Activated CD8-positive, alpha-beta memory T cell treated with anti-CD3 and anti-CD28 coated beads, Interleukin-2, amount 10 ng/mL, durations not matched to agents 7 days and 5 days (primary cell): Measurements from ENCODE around the gene SLCO3A1. TPM values are rescaled to one million over a fixed set of nuclear protein-coding genes. Genes with fewer than 3 reads are reported as not detected.
A peak's percentile ranks its signal among the peaks of the same experiment; 100 is the strongest.

Experiments used
- ATAC-seq: fragments of 150-1000 bp; cut with Tn5 transposase; one replicate; pipeline ENCODE4 v1.10.0; 2021; ENCODE audit warnings: moderate library complexity
- CTCF ChIA-PET: fragments of 350-600 bp; sonication (Branson Sonifier 250); formaldehyde crosslinking; loops from one replicate; lab custom pipeline; 2021; ENCODE audit warnings: antibody characterized with exemption; lab: Charles Lee
- DNase-seq: peaks from one replicate; pipeline ENCODE4 v3.0.0-alpha.2; 2020
- H3K27ac Mint-ChIP-seq: one replicate; pipeline ENCODE4 v1.8.0; 2021; ENCODE audit warnings: mild to moderate bottlenecking, mixed read lengths
- H3K27me3 Mint-ChIP-seq: one replicate; pipeline ENCODE4 v1.8.0; 2021; ENCODE audit warnings: mixed read lengths
- H3K36me3 Mint-ChIP-seq: one replicate; pipeline ENCODE4 v1.8.0; 2021; ENCODE audit warnings: mild to moderate bottlenecking, mixed read lengths
- H3K4me1 Mint-ChIP-seq: one replicate; pipeline ENCODE4 v1.8.0; 2021; ENCODE audit warnings: mixed read lengths
- H3K4me3 Mint-ChIP-seq: one replicate; pipeline ENCODE4 v1.8.0; 2021; ENCODE audit warnings: mild to moderate bottlenecking, moderate library complexity, mixed read lengths
- H3K9me3 Mint-ChIP-seq: one replicate; pipeline ENCODE4 v1.8.0; 2022; ENCODE audit warnings: low read depth, mixed read lengths
- total RNA-seq, 2 experiments: library from RNA; stranded (reverse); gene quantifications; one replicate each; pipeline ENCODE4 v1.2.3, GENCODE V29; 2021

The SLCO3A1 gene
- total RNA-seq, 2 experiments from 2014 or later: 20.8 to 32.0 TPM

DNA sequence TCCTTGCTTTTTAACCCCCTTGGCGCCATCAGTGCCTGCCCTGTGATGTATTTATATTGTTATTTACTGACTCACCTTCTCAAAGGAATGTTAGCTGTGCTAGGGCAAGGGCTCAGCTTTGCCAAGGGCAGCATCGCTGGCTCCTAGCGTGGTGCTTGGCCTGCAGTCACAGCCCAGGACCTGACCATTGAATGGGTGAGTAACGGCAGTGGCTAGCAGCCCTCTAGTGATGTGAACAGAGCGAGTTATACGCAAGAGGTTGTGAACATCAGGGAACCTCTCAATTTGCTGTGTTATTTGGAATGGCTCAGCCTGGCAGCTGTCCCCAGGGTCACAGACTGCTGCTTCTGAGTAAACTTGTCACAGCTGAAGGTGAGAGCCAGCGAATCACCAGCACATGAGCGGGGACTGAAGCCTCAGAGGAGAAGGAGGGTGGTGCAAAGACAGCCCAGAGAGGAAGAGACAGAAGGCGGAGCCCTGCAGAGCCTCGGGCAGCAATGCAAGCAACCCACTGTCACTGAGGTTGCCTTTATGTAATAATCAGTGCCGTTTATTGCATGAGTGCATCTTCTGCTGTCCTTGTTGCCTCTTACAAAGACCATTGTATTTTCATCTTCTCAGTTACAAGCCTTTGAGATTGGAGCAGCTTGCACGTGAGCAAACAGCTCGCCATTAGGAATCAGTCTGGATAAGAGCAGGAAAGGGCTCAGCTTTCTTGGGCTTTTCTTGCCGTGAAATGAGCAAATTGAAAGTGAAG is 158.3 kb downstream of the SLCO3A1 start:
- ATAC-seq (peak; percentile 39), DNase-seq (peak; percentile 44)
- H3K27ac Mint-ChIP-seq: no peak overlapping the region
- H3K4me3 Mint-ChIP-seq: no peak overlapping the region
- no peaks in the 10 kb centered on the region for H3K36me3 Mint-ChIP-seq
- CTCF ChIA-PET: no interaction called here
- H3K27me3 Mint-ChIP-seq: no peaks in the 10 kb centered on the region
- no peaks in the 10 kb centered on the region for H3K9me3 Mint-ChIP-seq
- H3K4me1 Mint-ChIP-seq: peaks cover 34% of the 10 kb centered on the region

- DNase-seq (no peak), ATAC-seq (no peak)
- CTCF ChIA-PET: no interaction called here
- Mint-ChIP-seq H3K27ac (no peak overlapping the region), H3K4me3 (no peak overlapping the region), H3K27me3 (no peaks in the 10 kb centered on the region), H3K36me3 (no peaks in the 10 kb centered on the region), H3K9me3 (no peaks in the 10 kb centered on the region), H3K4me1 (peaks cover 34% of the 10 kb centered on the region)
Measured at GRCh38 chr15:92012368-92012629, 158.8 kb downstream of the SLCO3A1 start.

- Mint-ChIP-seq H3K9me3 (no peaks in the 10 kb centered on the region), H3K4me1 (peaks cover 34% of the 10 kb centered on the region), H3K27me3 (no peaks in the 10 kb centered on the region), H3K27ac (no peak overlapping the region), H3K36me3 (no peaks in the 10 kb centered on the region), H3K4me3 (no peak overlapping the region)
- no peak for DNase-seq
- ATAC-seq: no peak
- CTCF ChIA-PET: no interaction called here
Measured at GRCh38 chr15:92012881-92013280, 159.4 kb downstream of the SLCO3A1 start.

GRCh38 chr15:92014281-92015030 is 160.9 kb downstream of the SLCO3A1 start:
- CTCF ChIA-PET: no interaction called here
- H3K9me3 Mint-ChIP-seq: no peaks in the 10 kb centered on the region
- ATAC-seq: no peak

DNA sequence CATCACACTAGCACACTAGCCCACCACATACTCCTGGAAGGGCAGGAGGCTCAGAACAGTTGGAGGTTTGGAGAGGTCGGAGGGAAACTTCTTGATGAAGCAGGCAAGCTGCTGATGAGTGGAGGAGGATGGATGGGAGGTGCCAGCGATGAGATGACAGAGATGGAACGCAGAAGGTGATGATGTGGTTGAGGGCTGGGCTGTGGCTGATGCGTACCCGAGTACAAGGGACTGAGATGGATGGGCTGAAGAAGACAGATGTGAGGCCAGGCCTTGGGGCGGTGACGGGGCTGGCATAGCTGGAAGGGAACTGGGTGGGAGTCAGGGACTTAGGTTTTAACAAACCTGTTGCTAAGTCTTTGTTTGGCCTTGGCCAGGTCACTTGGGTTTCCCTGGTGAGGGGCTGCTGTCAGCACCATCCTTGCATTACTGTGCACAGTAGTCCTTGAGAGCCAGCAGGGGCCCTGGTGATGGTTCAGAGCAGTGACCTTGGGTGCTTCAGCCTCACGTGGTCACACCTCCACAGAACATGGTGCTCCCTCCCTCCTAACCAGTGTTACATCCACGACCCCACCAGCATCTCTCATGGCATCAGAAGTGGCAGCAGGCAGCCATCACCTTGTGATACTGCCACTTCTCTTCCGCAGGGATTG is 164.5 kb downstream of the SLCO3A1 start:
- Mint-ChIP-seq H3K4me1 (peaks cover 12% of the 10 kb centered on the region), H3K4me3 (no peak overlapping the region), H3K36me3 (no peaks in the 10 kb centered on the region), H3K9me3 (no peaks in the 10 kb centered on the region), H3K27me3 (no peaks in the 10 kb centered on the region), H3K27ac (no peak overlapping the region)
- CTCF ChIA-PET: no interaction called here
- ATAC-seq (no peak), DNase-seq (no peak)

More at GRCh38 chr15:92014281-92015030, 160.9 kb downstream of the SLCO3A1 start:
- H3K36me3 Mint-ChIP-seq: no peaks in the 10 kb centered on the region
- DNase-seq: no peak
- no peak overlapping the region for H3K27ac Mint-ChIP-seq
- H3K4me1 Mint-ChIP-seq: peaks cover 20% of the 10 kb centered on the region
- no peak overlapping the region for H3K4me3 Mint-ChIP-seq
- no peaks in the 10 kb centered on the region for H3K27me3 Mint-ChIP-seq

DNA sequence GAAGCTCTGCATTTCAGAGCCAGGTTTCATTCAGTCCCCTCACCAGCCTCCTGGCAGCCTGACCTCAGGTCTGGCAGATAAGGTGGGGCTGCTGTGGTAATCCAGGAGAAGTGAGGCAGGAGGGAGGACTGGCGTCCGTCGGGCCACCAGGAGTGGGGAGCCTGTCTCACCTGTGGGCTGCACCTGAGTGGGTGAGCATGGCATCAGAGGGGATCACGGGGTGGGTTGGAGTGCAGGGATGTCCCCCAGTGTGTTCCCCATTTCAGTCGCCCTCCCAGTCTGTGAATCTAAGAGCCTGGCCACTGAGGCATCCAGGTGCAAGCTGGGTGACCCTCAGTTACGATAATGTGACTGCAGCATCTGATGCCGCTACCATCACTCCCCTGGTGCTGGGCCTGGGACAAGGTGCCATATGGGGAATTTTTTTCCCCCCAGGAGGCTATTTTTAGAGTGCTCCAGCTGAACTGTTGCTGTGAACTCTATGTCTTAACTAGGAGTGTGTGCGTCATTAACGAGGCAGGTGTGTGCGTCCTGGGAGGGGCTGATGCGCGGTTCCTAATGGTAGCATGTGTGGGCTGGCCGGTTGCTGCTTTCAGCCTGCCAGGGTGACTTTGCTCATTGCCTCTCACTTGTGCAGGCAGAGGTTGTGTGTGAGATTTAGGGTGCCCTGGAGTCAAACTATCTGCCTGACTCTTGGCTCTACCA is 165.2 kb downstream of the SLCO3A1 start:
- Mint-ChIP-seq H3K27me3 (no peaks in the 10 kb centered on the region), H3K27ac (no peak overlapping the region)

DNA sequence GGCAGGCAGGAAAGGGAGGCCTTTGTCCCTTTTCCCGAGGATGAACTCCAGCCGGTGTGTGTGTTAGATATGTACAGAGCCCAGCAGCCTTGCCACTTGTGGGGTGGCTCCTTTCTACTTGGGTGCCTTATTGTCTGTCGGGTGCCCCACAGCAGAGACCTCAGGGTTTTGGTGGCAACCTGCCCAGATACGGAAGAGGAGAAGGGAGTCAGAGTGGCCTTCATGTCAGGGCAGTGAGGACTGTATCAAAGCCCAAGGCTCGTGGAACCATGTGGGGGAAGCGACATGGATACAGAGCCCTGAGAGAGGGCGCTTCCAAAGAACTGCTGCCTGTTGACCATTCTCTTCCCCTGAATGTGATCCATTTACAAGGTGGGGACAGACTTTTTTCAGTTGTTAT is 166.2 kb downstream of the SLCO3A1 start:
- CTCF ChIA-PET: no interaction called here
- Mint-ChIP-seq H3K27ac (no peak overlapping the region), H3K9me3 (no peaks in the 10 kb centered on the region), H3K4me1 (peaks cover 9% of the 10 kb centered on the region), H3K4me3 (no peak overlapping the region), H3K36me3 (no peaks in the 10 kb centered on the region), H3K27me3 (no peaks in the 10 kb centered on the region)
- ATAC-seq (no peak), DNase-seq (no peak)

More for the DNA sequence above, 165.2 kb downstream of the SLCO3A1 start:
- ATAC-seq: no peak
- Mint-ChIP-seq H3K4me1 (peaks cover 9% of the 10 kb centered on the region), H3K36me3 (no peaks in the 10 kb centered on the region), H3K4me3 (no peak overlapping the region), H3K9me3 (no peaks in the 10 kb centered on the region)
- DNase-seq: no peak
- CTCF ChIA-PET: no interaction called here

DNA sequence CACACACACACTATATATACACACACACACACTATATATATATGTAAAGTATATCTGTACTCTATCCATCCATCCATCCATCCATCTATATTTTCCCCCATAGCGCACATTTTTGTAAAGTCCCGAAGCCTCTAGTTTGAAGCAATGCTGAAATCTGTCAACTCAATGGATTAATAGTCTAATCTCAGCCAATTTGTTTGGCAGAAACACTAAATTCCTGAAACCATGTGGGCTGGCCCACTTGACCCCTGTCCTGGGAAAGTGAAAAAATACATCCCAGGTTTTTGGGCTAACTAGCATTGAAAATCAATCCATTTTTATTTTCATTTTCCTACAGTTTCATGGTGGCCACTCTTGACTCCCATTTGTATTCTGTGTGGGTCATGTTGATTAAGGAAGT is 166.7 kb downstream of the SLCO3A1 start:
- ATAC-seq (no peak), DNase-seq (no peak)
- H3K4me3 Mint-ChIP-seq: no peak overlapping the region
- H3K27me3 Mint-ChIP-seq: no peaks in the 10 kb centered on the region
- peaks cover 9% of the 10 kb centered on the region for H3K4me1 Mint-ChIP-seq
- H3K27ac Mint-ChIP-seq: no peak overlapping the region
- no peaks in the 10 kb centered on the region for H3K9me3 Mint-ChIP-seq
- H3K36me3 Mint-ChIP-seq: no peaks in the 10 kb centered on the region
- CTCF ChIA-PET: no interaction called here

- Mint-ChIP-seq H3K27ac (no peak overlapping the region), H3K9me3 (no peaks in the 10 kb centered on the region), H3K4me3 (no peak overlapping the region), H3K36me3 (no peaks in the 10 kb centered on the region), H3K27me3 (no peaks in the 10 kb centered on the region), H3K4me1 (peaks cover 9% of the 10 kb centered on the region)
- CTCF ChIA-PET: no interaction called here
- no peak for DNase-seq
- no peak for ATAC-seq
Measured at GRCh38 chr15:92020804-92021203, 167.3 kb downstream of the SLCO3A1 start.

DNA sequence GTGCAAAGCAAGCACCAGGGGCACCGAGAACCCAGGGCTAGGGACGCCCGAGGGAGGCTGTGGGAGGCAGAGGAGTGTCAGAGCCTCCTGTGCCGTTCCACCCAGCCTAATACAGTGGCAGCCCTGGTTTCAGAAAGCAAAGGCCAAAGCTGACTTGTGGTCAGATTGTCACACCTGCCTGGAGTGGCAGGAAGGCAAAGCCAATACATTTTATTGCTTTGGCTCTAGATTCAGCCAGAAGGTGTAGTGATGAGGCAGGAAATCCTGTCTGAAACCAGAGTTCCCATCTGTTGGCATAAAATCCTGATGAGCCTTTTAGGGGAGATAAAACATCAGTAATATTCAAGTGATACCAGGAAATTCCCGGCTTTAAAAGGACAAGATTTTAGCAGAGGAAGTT is 168.3 kb downstream of the SLCO3A1 start:
- H3K9me3 Mint-ChIP-seq: no peaks in the 10 kb centered on the region
- H3K27ac Mint-ChIP-seq: no peak overlapping the region
- DNase-seq: no peak
- no peak for ATAC-seq
- no peak overlapping the region for H3K4me3 Mint-ChIP-seq
- CTCF ChIA-PET: interaction anchor here (1.5 kb wide), 1 partner anchor 11 kb away, joined by 3 read pairs; no protein-coding TSS in a partner anchor
- no peaks in the 10 kb centered on the region for H3K27me3 Mint-ChIP-seq
- no peaks in the 10 kb centered on the region for H3K36me3 Mint-ChIP-seq
- H3K4me1 Mint-ChIP-seq: peaks cover 9% of the 10 kb centered on the region

DNA sequence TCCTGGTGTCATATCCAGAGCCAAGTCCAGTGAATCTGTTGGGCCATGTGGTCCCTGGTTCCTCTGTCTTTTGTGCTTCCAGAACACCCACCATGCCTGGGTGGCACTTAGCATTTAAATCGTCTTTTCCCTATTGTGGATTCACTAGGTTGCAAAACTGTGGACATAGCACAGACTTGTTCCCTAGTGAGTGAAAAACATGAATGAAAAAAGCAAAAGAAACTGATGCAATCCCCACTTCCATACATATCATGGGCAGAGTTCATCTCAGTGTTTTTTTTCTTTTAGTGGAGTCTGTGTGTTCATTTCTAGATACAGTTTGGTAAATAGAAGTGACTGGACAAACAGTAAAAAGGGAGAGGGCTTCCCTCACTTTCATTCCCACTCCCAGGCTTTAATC is 170.5 kb downstream of the SLCO3A1 start:
- H3K36me3 Mint-ChIP-seq: no peaks in the 10 kb centered on the region
- DNase-seq (no peak), ATAC-seq (no peak)
- no peaks in the 10 kb centered on the region for H3K27me3 Mint-ChIP-seq
- CTCF ChIA-PET: no interaction called here
- H3K4me1 Mint-ChIP-seq: peaks cover 9% of the 10 kb centered on the region
- no peak overlapping the region for H3K4me3 Mint-ChIP-seq
- no peaks in the 10 kb centered on the region for H3K9me3 Mint-ChIP-seq
- no peak overlapping the region for H3K27ac Mint-ChIP-seq

DNA sequence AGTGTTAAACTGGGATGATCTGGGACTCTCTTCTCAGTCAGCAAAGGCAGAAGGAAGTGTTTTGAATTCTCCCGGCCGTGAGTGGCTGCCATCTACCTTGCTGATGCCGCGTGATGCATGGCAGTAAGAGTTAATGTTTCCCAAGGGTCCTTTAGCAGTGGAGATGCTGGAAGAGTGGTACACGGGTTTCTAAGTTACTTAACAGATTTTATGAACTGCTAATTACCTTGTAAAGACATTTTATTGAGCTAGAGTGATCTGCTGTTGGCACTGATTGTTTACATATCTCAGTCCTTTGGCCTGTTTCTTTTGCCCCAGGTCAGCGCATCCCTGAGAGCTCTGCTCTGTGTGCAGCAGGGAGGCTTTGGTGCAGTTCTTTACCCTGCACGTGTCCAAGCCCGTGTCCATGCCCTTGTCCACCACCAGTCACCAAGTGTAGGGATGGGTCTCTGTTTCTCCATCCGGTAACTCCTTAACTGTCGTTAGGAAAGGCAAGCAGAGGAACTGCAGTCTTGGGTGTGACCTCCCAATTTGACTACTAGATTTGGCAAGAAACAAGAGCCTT is 172.3 kb downstream of the SLCO3A1 start:
- H3K27ac Mint-ChIP-seq: no peak overlapping the region
- DNase-seq (no peak), ATAC-seq (no peak)
- no peaks in the 10 kb centered on the region for H3K9me3 Mint-ChIP-seq
- no peak overlapping the region for H3K4me3 Mint-ChIP-seq
- H3K36me3 Mint-ChIP-seq: no peaks in the 10 kb centered on the region
- peaks cover 9% of the 10 kb centered on the region for H3K4me1 Mint-ChIP-seq
- no peaks in the 10 kb centered on the region for H3K27me3 Mint-ChIP-seq
- CTCF ChIA-PET: no interaction called here

GRCh38 chr15:92028389-92028724 is 174.8 kb downstream of the SLCO3A1 start:
- H3K4me1 Mint-ChIP-seq: no peaks in the 10 kb centered on the region
- H3K36me3 Mint-ChIP-seq: no peaks in the 10 kb centered on the region
- H3K4me3 Mint-ChIP-seq: no peak overlapping the region
- H3K27ac Mint-ChIP-seq: no peak overlapping the region
- DNase-seq: no peak
- ATAC-seq: no peak
- H3K9me3 Mint-ChIP-seq: no peaks in the 10 kb centered on the region
- H3K27me3 Mint-ChIP-seq: no peaks in the 10 kb centered on the region
- CTCF ChIA-PET: interaction anchor here (0.8 kb wide), 1 partner anchor 534 kb away, joined by 3 read pairs; no protein-coding TSS in a partner anchor
